ENCODE results near the gene RRN3. TPM values are rescaled to one million over a fixed set of nuclear protein-coding genes. Genes with fewer than 3 reads are reported as not detected.

Gene RRN3
- total RNA-seq = 27.2 and 30.8 TPM in 2 replicates

GRCh38 chr16:15093955-15094827 is at the start of gene RRN3:
Gene RRN3, minus strand, starts transcription at chr16:15094272. Its CDS starts 39 bp downstream, at chr16:15094233.

Other genes with a start within 250 kb of the RRN3 start
- 17.0 and 28.3 TPM in 2 replicates for gene NPIPA1, start 156.8 kb downstream of the RRN3 start, total RNA-seq
- 45.0 and 47.5 TPM in 2 replicates for gene PDXDC1, start 119.2 kb downstream of the RRN3 start, total RNA-seq
- 45.4 and 54.8 TPM in 2 replicates for gene NTAN1, start 38.2 kb downstream of the RRN3 start, total RNA-seq

Measured in hair follicular keratinocyte (primary cell).